ENCODE measurements around the gene NUP93. TPM values are rescaled to one million over a fixed set of nuclear protein-coding genes. Genes with fewer than 3 reads are reported as not detected.

The NUP93 gene
- total and polyA plus RNA-seq, 2 donors (not counting 3 experiments of a cell fraction or from before 2014, with no cell fraction given): 62.3 to 124 TPM

DNA sequence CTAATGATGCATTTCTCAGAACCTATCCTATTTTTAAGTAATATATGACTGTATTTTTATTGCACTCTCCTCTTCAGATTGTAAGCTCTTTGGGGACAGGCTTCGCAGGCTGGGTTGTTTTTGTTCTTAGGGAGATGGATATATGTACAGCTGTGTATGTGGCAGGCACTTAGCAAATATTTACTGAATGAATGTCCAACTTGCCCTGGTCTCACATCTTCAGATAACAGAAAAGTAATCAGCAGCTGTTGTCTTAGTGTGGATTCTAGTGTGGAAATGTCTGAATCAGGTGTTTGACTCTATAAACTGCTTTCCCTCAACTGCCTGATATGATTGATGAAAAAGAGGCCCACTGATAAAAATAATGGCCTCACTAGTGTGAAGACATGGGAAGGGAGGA is 88.0 kb downstream of the NUP93 start:
- Histone ChIP-seq H3K4me3 (replicated peaks in 1 of 3; ENCODE audit: insufficient read depth in 1 of 3, low read depth in 1 of 3, low read length in 3 of 3) (no peak overlapping the region), H3K36me3 (ENCODE audit: control insufficient read depth in 2 of 2, extremely low read depth in 1 of 2, insufficient read depth in 2 of 2, low read length in 2 of 2) (peaks cover 0 to 4% of the 10 kb centered on the region in 2 experiments), H2AFZ (ENCODE audit: low read depth, low read length) (no peak overlapping the region), H4K20me1 (replicated peaks; ENCODE audit: control insufficient read depth, extremely low read depth, insufficient read depth, low read length) (no peaks in the 10 kb centered on the region), H3K79me2 (ENCODE audit: control insufficient read depth, insufficient read depth, low read length) (peaks cover 3% of the 10 kb centered on the region), H3K4me2 (ENCODE audit: insufficient read depth, low read length) (no peak overlapping the region), H3K9ac (replicated peaks; ENCODE audit: extremely low read depth, insufficient read depth, low read length) (no peak overlapping the region), H3K9me1 (replicated peaks; ENCODE audit: control insufficient read depth, extremely low read depth, insufficient read depth, low read length) (no peaks in the 10 kb centered on the region), H3K4me1 (ENCODE audit: control insufficient read depth, extremely low read depth, insufficient read depth, low read length) (peaks cover 12% of the 10 kb centered on the region), H3K27me3 (ENCODE audit: control insufficient read depth in 2 of 2, insufficient read depth in 2 of 2, low read length in 2 of 2) (no peaks in the 10 kb centered on the region), H3K9me3 (replicated peaks; ENCODE audit: control insufficient read depth, insufficient read depth, low read length) (no peaks in the 10 kb centered on the region), H3K27ac (ENCODE audit: insufficient read depth, low read depth, low read length) (no peak overlapping the region)
- BruUV-seq (replicated peaks): no TSS peak
- ChIA-PET CTCF (interaction anchor here (0.6 kb wide), 1 partner anchor 10 kb away, joined by 3 read pairs; no protein-coding TSS in a partner anchor), POLR2A (no interaction called here)
- no peak for FAIRE-seq
- no peak for DNase-seq (ENCODE audit: low read depth, low spot score)
- dilution Hi-C loops (cut with MboI; ENCODE audit: extremely low pct_ligation_motif_present, low sequenced_read_pairs) (no loop called here), intact Hi-C loops (cut with micrococcal nuclease) (no loop called here)
- TF ChIP-seq JUN (IDR thresholded peaks at IDR 0.05; ENCODE audit: borderline replicate concordance, insufficient read depth, insufficient read length, low read depth) (no peak), GATA2 (IDR thresholded peaks at IDR 0.05; ENCODE audit: insufficient read depth, insufficient read length, low read depth, low read length) (no peak), EZH2 (IDR thresholded peaks at IDR 0.05; ENCODE audit: borderline replicate concordance, low read depth, low read length, severe bottlenecking) (no peak), POLR2A (IDR thresholded peaks at IDR 0.05; ENCODE audit: low read depth, low read length) (no peak), MYC (IDR thresholded peaks at IDR 0.05; ENCODE audit: low read depth, low read length) (no peak), POLR2AphosphoS5 (IDR thresholded peaks at IDR 0.05; ENCODE audit: insufficient read depth, low read depth, low read length) (no peak), FOS (IDR thresholded peaks at IDR 0.05; ENCODE audit: borderline replicate concordance, insufficient read depth, low read length) (no peak)
- TF ChIP-seq, protein P1, sequence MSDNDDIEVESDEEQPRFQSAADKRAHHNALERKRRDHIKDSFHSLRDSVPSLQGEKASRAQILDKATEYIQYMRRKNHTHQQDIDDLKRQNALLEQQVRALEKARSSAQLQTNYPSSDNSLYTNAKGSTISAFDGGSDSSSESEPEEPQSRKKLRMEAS (IDR thresholded peaks at IDR 0.05; ENCODE audit: insufficient read depth, insufficient read length): no peak
- TF ChIP-seq, protein P2, sequence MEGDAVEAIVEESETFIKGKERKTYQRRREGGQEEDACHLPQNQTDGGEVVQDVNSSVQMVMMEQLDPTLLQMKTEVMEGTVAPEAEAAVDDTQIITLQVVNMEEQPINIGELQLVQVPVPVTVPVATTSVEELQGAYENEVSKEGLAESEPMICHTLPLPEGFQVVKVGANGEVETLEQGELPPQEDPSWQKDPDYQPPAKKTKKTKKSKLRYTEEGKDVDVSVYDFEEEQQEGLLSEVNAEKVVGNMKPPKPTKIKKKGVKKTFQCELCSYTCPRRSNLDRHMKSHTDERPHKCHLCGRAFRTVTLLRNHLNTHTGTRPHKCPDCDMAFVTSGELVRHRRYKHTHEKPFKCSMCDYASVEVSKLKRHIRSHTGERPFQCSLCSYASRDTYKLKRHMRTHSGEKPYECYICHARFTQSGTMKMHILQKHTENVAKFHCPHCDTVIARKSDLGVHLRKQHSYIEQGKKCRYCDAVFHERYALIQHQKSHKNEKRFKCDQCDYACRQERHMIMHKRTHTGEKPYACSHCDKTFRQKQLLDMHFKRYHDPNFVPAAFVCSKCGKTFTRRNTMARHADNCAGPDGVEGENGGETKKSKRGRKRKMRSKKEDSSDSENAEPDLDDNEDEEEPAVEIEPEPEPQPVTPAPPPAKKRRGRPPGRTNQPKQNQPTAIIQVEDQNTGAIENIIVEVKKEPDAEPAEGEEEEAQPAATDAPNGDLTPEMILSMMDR (IDR thresholded peaks at IDR 0.05; ENCODE audit: extremely low read depth in 1 of 2, insufficient read depth in 1 of 2, low read depth in 1 of 2, low read length in 2 of 2): no peak
